Endometrial microvascular endothelial cells (primary cell): ENCODE results near the gene OR2H1. TPM values are rescaled to one million over a fixed set of nuclear protein-coding genes. Genes with fewer than 3 reads are reported as not detected.

Experiments used
- in situ Hi-C: cut with HindIII; loops from 2 replicates; pipeline ENCODE4 v1.10.0; 2017; ENCODE audit warnings: low sequenced_read_pairs, low pct_unique_long_range_greater_than_20kb; ENCODE audit errors: inconsistent ontology term
- total RNA-seq: library from RNA; depleted of rRNA; stranded (reverse); fragments of >200 nt; gene quantifications from one replicate; pipeline ENCODE4 v1.2.3, GENCODE V29; 2015; ENCODE audit errors: inconsistent ontology term

OR2H1 gene
- total RNA-seq, 1 donor from 2014 or later, result not detected

GRCh38 chr6:29478740-29479139 lies 21.8 kb downstream of the OR2H1 start:
- in situ Hi-C loops, result no loop called here

DNA sequence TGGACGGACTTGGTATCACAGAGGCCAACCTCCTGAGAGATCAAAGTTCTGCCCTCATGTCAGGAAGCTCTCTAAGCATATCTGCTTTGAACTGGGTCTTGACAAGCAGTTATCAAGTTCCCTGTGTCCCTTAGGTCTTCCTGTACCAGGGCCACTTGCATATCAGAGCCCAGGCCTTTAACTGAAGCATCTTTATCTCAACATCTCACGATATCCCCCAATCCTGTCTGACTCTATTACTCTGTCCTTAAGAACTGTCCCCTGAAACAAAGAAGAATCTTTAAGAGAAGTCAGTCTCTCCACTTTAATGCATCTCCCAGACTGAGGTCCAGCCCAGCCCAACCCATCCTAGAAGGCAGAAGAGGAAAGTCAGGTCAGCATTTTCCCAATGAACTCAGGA lies 22.6 kb downstream of the OR2H1 start:
- in situ Hi-C loops, result no loop called here

DNA sequence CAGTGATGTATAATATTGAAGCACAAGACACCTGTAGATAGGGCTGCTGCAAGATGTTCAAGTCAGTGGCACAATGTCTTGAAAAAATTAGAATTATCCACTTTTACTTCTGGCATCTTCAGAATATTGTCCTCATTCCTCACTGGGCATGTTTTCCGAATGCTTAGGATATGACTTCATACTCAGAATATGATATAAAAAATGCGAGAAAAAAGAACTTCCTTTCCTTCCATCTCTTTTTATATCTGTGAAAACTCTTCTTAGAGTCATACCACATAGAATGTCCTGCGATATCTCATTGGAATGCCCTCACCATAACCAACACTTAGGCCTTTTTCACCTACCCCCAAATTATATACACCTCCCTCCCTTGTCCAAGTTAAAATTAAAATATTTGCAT lies 26.2 kb downstream of the OR2H1 start:
- in situ Hi-C loops, result no loop called here

DNA sequence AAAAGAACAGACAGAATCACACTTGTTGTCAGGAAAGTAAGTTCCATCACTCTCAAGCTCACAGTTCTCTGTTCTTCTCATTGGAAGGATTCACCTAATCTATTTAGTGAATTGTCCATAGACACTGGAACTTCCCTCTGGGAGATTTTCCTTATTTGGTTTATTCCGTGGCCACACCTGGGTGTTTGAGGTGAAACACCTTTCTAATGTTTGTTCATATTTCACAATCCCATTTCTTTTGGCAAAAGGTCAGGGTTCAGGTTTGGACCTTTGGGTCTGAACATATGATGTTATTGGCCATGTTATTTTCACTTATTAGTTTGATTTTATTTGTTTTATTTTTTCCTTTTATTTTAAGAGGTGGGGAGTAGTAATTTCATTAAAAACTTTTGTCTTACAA lies 26.8 kb downstream of the OR2H1 start:
- in situ Hi-C loops, result no loop called here

GRCh38 chr6:29486577-29486976 lies 29.6 kb downstream of the OR2H1 start:
- in situ Hi-C loops, result no loop called here

DNA sequence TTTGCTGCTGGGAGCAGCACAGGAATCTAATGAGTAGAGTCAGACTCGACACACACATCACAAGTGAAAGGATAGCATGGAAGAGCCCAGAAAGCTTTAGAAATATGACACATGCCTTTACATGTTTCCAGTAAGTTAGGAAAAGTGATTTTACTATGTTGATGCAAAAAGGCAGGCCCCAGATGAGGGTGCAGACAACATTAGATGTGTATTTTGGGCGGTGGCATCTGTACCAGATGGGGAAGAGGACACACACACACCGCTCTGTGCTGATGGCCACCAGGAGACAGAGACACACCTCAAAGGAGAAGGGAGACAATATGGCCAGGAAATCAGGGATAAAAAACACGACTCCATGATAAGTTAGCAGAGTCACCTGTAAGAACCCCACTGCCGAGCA lies 30.2 kb downstream of the OR2H1 start:
- in situ Hi-C loops, result no loop called here

DNA sequence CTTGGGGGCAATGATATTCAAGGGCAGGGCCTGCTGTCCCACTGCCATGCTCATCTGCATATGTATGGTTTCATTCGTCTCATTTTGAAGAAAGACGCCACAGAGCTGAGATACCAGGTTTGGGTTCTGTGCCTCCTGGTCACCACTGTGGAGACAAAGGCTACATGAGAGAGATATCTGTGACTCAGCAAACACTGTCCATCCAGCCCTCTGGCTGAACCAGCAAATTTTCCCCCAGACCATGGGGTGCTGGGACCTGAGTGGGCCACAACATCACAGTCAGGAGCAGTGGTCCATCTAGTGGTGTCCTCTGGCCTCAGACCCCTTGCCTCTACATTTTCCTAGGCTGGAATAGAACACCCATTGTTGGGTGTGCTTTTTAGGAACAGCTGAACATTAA lies 30.7 kb downstream of the OR2H1 start, which contains the start of gene MAS1L:
TSS of gene MAS1L (minus strand) at position 297 of the 400 bp plus-strand sequence. CDS start at position 243, 54 bp downstream.
- in situ Hi-C loops, result no loop called here

GRCh38 chr6:29488874-29489273 lies 31.9 kb downstream of the OR2H1 start:
- in situ Hi-C loops, result no loop called here

DNA sequence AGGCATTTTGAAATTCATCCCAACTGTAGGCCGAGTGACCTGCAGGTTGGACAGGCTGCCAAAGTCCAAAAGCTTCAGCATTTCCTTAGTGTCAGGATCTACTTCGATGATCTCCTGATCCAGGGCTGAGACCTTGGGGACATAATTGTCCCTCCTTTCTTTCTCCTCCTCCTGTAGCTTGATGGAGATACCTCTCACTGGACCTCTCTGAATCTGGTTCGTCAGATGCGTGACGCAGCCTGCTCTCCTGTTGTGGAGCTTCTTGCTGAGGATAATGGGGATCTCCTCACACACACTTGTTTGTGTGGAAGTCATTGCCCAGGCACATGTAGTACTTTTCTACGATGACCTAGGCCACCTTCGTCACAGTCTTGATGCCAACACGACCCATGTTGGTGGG lies 32.3 kb downstream of the OR2H1 start:
- in situ Hi-C loops, result no loop called here

DNA sequence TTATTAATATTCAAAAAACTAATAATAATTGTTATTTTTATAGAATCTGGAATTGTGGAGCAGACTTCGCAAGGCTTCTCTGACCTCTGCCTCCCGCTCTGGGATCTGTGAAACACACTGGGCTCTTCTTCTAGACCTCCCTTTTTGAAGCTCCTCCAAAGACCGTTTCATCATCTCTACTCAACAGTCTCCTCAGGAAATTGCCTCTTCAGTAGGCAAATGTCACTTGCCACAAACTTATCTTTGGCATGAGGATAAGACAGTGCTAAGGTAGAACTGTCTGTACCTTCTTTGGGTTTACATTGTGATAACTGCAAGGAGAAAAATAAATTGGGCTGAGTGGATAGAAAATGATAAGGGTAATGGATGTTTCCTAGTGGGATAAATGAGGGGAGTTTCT lies 33.1 kb downstream of the OR2H1 start:
- in situ Hi-C loops, result no loop called here

DNA sequence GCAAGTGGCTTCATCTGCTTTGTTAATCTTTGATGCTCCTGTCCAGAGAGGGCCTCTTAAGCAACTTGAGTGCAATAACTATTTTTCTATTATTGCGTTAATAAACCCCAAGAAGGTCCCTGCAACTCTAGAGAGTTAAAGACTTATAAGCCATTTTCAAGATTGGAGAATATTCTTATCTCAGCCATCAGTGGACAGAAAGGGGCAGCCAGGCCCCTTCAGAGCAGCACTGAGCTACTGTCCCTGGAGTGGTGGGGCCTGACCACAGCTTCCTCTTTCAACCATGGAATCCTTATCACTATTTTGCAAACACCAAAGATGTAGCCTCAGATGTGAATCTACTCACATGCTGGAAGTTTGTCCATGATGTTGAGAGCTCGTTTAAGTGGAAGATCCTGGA lies 33.6 kb downstream of the OR2H1 start:
- in situ Hi-C loops, result no loop called here

GRCh38 chr6:29491574-29491973 lies 34.6 kb downstream of the OR2H1 start:
- in situ Hi-C loops, result no loop called here

DNA sequence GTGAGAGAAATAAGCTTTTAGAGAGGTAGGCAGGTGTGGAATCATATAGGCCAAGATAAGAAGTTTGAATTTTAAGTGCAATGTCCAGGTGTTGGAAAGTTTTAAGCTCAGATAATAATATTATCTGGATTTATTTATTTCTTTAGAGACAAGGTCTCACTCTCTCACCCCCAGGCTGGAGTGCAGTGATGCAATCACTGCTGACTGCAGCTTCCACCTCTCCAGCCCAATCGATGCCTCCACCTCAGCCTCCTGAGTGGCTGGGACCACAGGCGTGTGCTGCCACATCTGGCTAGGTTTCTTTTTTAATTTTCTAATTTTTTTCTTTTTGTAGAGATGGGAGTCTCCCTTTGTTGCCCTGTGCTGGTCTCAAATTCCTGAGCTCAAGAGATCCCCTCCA lies 36.3 kb downstream of the OR2H1 start:
- in situ Hi-C loops, result no loop called here

DNA sequence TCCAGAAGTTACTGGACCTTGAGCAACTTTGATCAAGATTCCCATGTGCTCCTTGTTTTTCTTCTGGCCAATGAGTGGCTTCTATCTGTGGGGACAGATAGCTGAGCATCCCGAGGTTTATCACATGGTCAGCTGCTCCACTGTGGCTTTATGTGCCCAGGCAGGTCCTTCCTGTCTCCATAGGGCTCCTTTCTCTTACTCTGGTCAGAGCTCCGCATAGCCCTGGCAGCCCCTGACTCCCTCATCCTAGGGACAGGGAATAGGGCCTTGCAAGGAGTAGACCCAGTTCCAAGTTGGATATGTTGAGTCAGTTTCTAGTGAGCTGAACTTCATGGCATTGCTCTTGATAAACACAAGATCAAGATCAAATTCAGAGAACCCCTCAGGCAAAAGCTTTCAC lies 37.2 kb downstream of the OR2H1 start:
- in situ Hi-C loops, result no loop called here

DNA sequence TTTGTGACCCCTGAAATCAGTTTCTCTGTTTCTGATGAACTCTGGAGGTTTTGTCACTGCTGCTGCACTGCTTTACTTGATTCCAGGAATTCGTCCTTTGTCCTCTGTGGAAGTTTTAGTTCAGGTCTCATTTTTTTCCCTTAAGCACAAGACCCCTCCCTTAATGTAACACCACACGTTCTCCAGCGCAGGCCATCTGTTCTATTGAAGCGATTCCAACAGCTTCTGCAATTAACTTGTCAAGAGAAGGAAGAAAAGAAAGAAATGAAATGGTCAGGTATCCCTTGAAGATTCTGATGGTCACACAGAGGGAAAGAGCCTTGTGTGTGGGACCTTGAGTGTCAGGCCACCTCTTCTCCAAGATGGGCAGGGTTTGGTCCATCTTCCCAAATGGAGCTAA lies 38.6 kb downstream of the OR2H1 start:
- in situ Hi-C loops, result no loop called here

- in situ Hi-C loops, result no loop called here
These were observed 40.0 kb downstream of the OR2H1 start for GRCh38 chr6:29496961-29497360.

- in situ Hi-C loops, result no loop called here
These were observed 42.7 kb downstream of the OR2H1 start for GRCh38 chr6:29499704-29500103.

- in situ Hi-C loops, result no loop called here
These were observed 43.6 kb downstream of the OR2H1 start for GRCh38 chr6:29500594-29500993.

GRCh38 chr6:29501106-29501505 lies 44.2 kb downstream of the OR2H1 start:
- in situ Hi-C loops, result no loop called here

GRCh38 chr6:29502181-29502580 lies 45.2 kb downstream of the OR2H1 start:
- in situ Hi-C loops, result no loop called here

GRCh38 chr6:29502597-29502996 lies 45.6 kb downstream of the OR2H1 start:
- in situ Hi-C loops, result no loop called here

DNA sequence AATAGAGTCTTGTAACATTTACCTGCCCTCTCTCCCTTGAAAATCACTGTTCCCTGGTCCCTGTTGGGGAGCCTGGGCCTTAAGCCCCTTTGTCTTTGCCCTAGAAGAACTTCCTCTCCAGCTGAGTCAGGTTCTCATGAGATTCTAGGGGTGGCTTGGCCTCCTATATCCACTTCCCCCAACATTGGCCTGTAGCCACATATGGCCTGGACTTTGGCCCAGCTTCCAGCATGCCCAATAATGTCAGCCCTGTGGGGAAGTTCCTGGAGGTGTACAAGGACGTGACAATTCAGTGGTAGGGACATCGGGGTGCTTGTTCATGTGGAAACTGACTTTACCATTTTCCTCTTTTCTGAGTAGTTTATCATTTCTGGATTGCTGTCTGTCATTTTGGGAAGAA lies 48.0 kb downstream of the OR2H1 start:
- in situ Hi-C loops, result no loop called here
